HuH-7.5 (cell line): ENCODE results near the gene ANXA2R.
"Not testable (repeated sequence)": the region's sequence is repeated elsewhere in the genome, so short reads cannot be mapped to it uniquely, and the experiment has no call there.

Experiments
- DNase-seq: peaks from one replicate; pipeline ENCODE4 v3.0.0; 2011; ENCODE audit warnings: low spot score

The ANXA2R gene

GRCh38 chr5:43060020-43060419 is 19.9 kb upstream of the ANXA2R start:
- DNase-seq = not testable (repeated sequence)

DNA sequence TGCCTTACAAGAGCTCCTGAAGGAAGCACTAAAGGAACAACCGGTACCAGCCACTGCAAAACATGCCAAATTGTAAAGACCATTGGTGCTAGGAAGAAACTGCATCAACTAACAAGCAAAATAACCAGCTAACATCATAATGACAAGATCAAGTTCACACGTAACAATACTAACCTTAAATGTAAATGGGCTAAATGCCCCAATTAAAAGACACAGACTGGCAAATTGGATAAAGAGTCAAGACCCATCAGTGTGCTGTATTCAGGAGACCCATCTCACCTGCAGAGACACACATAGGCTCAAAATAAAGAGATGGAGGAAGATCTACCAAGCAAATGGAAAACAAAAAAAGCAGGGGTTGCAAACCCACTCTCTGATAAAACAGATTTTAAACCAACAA is 15.0 kb upstream of the ANXA2R start:
- not testable (repeated sequence) for DNase-seq

DNA sequence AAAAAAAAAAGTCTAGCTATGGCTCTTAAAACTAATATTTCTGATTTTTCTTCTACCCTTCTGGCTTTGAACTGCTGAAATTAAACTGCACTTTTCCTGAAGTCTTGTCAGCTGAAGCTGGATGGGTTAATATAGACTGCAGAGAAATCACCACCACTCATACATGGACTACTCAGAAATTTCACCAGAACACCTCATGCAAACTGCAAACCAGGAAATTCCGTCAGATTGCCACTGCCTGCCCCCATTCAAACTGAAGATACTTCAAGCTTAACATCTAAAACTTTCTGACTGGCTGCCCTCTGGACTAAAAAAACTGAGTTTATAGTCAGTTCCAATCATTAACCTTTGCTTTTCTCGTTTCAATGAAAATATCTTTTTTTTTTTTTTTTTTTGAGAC is 11.6 kb upstream of the ANXA2R start:
- DNase-seq = no peak

GRCh38 chr5:43050384-43050783 is 10.3 kb upstream of the ANXA2R start:
- no peak for DNase-seq

DNA sequence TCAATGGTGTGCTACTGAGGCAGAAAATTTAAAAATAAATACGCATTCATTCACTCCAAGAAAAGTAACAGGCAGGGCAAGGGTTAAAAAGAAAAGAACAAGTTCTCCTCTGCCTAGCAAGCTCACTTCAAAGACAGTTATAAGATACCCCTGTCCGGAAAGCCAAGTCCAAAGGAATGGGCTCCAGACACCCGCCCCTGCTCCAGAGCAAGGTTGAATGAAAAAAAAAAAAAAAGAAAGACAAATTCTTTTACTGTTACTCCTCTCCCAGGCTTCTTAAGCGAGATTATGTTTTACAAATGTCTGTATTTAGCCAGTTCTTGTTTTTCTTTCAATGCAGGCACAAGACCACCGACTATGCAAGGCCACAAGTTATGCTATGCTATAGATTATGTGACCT is 9.1 kb upstream of the ANXA2R start:
- no peak for DNase-seq

DNA sequence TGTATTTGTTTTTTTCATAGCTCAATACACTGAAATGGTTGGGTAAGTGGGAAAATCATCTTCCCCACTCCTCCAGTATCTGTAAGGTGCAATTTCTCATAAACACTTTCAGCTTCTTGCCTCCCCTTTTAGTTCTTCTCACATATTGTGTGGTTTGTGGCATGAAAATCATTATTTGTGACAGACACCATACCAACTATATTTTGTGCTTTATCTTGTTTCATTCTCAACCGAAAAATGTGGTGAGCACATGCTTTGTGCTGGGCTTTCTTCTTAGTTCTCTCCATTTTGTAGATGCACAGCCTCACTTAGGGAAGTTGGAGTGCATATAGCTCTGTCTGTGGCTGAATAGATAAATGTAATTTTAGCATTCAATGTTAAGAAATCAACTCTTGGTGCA is 6.4 kb upstream of the ANXA2R start:
- DNase-seq = no peak

DNA sequence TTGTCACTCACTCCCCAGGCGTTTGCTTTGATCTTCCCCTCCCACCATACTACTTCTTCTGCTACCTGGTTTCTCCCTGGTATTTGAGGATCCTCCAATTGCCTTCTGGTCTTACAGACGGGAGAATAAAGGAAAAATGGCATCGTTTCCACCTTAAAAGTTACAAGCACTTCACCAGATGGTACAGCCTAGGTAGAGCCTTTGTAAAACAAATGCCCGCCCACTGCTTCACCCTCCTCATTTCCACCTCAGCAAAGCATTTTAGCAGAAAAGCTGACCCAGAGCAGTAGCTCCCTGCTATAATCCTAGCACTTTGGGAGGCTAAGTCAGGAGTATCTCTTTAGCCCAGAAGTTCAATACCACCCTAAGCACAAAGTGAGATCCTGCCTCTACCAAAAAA is 5.1 kb upstream of the ANXA2R start:
- DNase-seq = no peak

GRCh38 chr5:43044181-43044914 is 4.2 kb upstream of the ANXA2R start:
- DNase-seq = no peak

DNA sequence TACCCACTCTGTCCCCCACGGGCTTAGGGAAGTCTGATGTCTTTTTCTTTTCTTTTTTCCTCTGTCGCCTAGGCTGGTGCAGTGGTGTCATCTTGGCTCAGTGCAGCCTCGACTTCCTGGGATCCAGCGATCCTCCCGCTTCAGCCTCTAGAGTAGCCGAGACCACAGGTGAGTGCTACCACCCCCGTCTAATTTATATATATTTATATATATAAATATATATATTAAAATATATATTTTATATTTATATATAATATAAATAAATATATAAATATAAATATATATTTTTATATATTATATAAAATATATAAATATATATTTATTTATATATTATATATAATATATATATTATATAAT is 3.3 kb upstream of the ANXA2R start:
- DNase-seq = no peak

DNA sequence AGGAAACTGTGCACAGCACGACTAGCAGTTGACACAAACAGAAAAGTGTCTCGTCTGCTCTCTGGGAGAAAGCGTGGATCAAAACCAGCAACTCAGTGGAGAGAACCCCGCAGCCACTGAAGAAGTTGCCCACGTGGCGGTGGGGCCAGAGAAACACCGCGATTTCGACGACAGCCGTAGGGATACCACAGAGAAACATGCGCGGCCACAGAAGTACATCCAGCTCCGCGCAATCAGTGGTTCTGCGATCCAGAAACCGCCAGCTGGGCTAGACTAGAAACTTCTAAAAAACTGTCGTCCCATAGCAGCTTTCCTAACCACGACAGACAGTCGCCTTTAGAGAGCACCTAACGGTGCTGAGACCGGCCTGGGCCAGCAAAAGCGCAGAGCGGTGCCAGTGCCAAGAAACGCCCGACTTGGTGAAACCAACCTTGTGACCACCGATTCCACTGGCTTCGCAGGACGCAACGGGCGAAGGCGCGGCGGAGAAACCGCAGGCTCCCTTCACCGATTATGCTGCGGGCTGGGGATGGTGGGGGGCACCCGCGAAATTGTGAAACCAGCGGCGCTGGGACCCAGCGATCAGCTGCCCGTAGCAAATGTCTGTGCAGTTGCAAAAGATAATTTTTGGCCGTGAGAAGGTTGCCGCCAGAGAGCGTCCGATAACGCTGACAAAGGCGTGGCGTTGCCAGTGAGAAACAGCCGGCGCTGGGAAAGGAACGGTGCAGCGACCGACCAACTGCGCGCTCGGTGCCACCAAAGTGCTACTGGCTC is 2.7 kb upstream of the ANXA2R start:
- no peak for DNase-seq

- no peak for DNase-seq
These were observed 2.1 kb upstream of the ANXA2R start for GRCh38 chr5:43042176-43042625.

- no peak for DNase-seq
These were observed 1.6 kb upstream of the ANXA2R start for GRCh38 chr5:43041669-43042175.

- DNase-seq = no peak
These were observed 1.1 kb upstream of the ANXA2R start for GRCh38 chr5:43041110-43041668.

- DNase-seq = no peak
These were observed 440 bp downstream of the ANXA2R start for GRCh38 chr5:43039471-43040286.

- DNase-seq = no peak
These were observed 1.0 kb downstream of the ANXA2R start for GRCh38 chr5:43039152-43039470.

GRCh38 chr5:43038496-43038989 is 1.6 kb downstream of the ANXA2R start:
- no peak for DNase-seq

DNA sequence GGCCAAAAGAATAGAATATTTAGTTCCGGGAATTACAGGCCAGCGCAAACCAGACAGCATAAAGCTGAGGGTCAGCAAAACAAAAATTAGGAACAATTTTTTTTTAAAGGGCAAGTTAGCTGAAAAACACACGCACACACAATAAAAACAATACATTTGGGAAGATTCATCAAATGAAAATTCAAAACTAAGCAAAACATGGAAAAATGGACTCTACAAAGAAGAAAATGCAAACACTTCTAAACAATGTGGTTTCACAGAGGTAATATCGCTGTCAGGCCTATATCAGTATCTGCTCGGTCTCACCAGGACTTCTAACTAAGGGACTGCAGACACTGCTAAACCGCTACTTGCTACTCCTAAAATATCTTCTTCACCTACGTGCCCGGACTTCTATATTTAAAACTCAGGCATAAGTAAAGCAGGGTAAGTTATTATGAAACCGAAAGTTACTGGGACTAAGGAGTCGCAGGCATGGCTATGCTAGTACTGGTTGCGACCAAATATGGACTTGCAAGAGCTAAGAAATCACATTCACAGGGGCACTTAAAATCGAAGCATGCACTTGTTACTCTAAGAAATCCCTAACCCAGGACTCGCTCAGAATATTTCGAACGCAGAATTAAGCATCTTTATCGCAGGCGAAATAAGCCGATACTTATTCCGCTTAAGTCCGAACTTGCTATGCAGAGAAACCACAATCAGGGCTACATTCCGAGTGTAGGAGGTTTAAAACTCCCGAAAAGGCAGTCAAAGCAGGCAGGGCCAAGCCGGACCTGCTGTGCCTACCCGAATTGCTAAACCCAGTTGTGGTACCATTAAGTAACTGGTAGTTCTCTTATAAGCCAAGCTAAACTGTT is 2.3 kb downstream of the ANXA2R start:
- no peak for DNase-seq

DNA sequence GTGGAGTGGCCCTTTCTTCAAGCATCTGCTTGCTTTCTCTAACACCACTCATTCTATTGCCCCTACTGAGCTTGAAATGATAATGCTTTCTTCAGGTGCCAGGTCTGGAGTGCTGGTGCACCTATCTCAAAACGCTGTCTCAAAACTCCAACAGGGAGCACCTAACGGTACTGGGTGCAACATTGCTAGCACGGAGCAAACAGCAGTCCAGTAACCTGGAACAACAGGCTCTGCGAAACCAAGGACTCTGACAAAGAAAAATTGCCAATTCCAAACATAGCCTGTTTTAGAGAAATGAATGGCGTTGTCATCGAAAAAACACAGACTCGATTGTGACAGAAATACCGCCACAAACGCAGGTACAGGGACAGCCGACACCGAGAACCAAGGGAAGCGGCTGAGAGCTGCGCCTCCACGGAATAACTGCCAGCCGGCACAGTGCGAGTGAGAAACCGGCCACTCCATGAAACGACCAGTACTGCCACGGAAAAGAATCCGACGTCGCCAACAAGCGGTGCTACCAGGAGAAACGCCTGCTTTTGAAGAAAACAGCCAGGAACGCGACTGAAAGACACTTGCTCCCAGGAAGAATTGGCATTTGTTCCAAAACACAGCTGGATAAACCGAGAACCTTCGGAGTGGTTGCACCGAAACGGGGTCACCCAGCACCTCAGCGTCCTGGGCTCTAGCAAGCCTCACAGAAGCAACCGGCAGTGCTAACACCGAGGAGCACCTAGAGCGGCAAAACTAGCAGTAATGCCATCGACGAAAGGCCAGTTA is 3.1 kb downstream of the ANXA2R start:
- DNase-seq = no peak

DNA sequence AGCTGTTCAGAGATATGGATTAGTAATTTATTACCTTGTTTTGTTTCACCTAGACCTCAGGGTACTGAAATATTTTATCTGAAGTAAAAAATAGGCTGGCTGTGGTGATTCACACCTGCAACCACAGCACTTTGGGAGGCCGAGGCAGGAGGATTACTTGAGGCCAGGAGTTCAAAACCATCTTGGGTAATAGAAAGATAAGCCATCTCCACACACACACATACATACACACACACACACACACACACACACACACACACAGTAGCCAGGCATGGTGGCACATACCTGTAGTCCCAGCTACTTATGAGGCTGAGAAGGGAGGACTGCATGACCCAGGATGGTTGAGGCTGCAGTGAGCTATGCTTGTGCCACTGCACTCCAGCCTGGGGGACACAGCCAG is 3.7 kb downstream of the ANXA2R start:
- no peak for DNase-seq

GRCh38 chr5:43034591-43034968 is 5.5 kb downstream of the ANXA2R start:
- DNase-seq = no peak
